Erythroblast (primary cell): ENCODE results near the gene FADS2.

Source experiments
- DNase-seq, 2 experiments: peaks; one replicate each; lab custom pipeline; 2025; lab: John Stamatoyannopoulos, UW
- GATA1 ChIP-seq: IDR thresholded peaks from 2 replicates; pipeline ENCODE4 v1.6.1; 2011; ENCODE audit warnings: low read depth, mild to moderate bottlenecking, control low read depth, low read length, moderate library complexity
- POLR2A ChIP-seq: IDR thresholded peaks from 2 replicates; pipeline ENCODE4 v1.6.1; 2011; ENCODE audit warnings: mild to moderate bottlenecking, low read length

FADS2 gene

DNA sequence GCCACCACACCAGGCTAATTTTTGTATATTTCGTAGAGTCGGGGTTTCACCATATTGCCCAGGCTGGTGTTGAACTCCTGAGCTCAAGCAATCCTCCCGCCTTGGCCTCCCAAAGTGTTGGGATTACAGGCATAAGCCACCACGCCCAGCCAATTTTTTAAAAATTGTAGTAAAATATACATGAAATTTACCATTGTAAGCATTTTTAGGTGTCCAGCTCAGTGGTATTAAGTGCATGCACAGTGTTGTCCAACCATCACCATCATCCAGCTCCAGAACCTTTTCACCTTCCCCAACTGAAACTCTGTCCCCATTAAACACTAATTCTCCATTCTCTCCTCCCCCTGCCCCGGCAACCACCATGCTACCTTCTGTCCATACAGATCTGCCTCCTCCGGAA, 54.8 kb downstream of the FADS2 start:
- DNase-seq: no peak

DNA sequence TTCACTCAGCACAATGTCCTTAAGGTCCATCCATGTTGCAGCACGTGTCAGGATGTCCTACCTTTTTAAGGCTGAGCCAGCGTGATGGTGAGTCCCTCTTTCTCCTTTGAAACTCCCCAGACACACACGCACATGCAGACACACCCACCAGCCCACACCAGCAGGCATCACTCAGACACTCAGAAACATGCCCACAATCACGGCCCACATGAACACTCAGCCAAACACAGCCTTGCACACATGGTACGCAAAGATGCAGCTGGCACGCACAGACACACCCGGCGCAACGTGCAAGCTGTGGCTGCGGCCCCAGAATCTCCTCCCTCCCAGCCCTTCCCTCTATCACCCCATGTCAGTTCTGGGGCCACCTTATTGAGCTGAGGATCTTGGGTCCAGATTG, 55.2 kb downstream of the FADS2 start:
- no peak for DNase-seq
- TF ChIP-seq GATA1 (no peak), POLR2A (no peak)

More for the DNA sequence above, 54.8 kb downstream of the FADS2 start:
- no peak for TF ChIP-seq POLR2A
- TF ChIP-seq GATA1: no peak

DNA sequence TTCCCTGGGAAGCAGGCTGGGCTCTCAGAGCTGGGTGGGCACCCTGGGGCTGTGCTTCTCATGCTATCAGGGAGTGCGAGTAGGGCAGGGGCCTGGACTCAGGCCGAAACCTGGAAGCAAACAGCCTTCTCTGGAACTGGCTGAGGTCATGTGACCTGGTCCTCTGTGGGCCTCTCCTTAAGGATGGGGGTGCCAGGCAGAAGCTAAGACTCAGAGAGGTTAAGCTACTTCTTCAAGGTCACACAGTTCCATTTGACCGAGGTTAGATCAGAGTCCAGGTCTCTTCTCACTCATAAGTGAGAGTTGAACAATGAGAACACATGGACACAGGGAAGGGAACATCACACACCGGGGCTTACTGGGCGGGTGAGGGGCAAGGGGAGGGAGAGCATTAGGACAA, 55.8 kb downstream of the FADS2 start:
- TF ChIP-seq POLR2A: no peak
- TF ChIP-seq GATA1: no peak
- DNase-seq: no peak

DNA sequence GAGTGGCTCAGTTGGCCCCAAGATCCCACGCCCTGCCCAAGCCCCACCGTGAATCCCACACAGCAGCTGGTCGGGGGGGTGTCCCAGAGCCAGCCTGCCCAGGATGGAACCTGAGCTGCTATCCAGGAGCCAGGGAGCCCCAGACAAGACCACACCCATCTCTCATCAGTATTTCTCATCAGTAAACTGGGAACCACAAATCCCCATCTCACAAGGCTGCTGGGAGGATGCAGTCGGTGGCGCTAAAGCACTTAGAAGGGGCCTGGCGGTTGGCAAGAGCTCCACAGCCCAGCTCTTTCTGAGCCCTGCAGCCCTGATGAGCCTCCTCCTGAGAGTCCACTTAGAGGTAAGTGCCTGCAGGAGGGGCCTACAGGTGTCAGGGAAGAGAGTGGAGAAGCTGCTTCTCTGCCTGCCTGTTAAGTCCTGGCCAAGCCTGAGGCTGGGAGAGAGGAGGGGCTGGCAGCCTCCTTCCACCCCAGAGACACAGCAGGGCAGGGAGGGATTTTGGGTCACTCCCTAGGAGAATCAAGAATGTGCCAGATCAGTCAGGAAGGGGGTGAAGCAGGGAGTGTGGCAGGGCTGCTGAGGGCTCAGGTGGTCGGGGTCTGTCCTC, 57.2 kb downstream of the FADS2 start:
- peak; percentile 31 to 37 for DNase-seq
- no peak for TF ChIP-seq GATA1
- TF ChIP-seq POLR2A: no peak

DNA sequence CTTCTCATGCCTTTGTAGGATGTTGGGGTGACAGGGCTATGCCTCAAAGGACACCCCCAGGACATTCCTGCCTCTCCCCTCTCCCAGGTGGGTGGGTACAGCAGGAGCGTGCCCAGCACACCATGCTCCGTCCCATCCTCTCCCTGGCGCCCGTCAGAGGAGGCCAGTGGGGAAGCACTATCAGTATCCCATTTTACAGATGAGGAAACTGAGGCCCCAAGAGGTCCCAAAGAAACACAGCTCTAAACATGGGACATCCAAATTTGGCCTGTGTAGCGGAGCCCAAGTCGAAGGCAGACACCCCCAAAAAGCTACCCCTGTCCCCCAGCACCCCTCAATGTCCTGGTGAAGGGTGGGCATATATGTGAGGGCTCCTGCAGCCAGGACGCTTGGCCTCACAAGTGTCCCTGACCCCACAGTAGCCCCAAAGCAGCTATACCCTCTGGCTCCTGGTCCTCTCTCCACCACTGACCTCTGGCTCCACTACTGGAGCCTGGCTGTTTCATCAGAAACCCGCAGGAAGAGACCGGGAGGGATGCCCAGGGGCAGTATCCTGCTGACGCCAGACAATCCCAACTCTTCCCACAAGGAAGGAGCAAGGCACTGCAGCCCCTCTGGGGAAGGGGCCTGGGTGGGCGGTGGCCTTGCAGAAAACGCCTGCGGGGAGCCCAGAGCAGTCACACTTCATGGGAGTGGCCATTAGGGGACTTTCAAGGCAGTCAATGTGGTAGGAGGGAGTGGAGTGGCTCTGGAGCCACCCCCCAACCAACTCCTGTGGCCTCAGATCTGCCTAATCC, 57.9 kb downstream of the FADS2 start:
- DNase-seq: no peak
- no peak for TF ChIP-seq POLR2A
- TF ChIP-seq GATA1: no peak

DNA sequence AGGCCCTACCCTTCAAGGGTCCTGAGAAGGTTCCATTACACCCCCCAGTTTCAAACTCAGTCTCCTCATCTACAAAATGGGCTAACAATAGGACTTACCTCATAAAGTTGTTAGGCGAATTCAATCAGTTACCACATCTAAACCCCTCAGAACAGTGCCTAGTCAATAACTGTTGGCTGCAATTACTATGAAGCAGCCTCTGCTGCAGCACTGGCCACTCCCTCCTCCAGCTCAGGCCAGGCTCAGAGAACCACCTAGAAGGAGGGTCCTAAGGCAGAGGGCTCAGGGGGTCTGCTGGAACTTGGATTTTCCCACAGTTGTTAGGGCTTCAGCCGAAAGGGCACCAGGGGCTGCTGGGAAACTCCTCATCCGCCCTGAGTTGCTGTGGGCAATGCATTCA, 58.5 kb downstream of the FADS2 start:
- TF ChIP-seq GATA1 (no peak), POLR2A (no peak)
- DNase-seq: no peak

DNA sequence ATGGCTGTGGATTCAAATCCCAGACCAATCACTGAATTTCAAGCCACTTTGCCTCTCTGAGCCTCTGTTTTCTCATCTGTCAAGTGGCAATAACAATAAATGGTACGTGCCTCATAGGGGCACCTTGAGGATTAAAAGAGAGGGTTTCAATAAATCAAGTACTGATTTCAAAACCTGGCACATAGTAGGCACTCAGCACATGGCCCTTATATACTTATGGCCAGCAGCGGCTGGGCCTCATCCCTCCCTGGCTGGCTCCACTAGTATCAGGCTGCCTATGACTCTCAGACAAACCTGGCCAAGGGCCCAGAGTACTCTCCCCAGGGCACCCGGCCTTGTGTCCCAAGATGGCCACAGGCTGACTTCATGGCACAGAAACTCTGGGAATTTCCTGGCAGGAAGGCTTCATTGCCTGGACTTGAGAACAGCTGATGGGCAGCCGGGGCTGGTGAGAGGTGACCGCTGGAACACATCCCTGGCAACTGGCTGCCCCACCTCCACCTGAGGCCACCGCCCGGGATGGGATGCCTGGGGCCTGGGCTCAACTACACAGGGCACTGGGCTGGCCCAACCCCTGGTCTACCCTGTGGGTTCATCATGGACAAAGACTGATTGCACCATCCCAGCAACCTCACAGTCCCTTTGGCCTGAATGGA, 59.9 kb downstream of the FADS2 start:
- DNase-seq: no peak
- TF ChIP-seq GATA1 (no peak), POLR2A (no peak)

DNA sequence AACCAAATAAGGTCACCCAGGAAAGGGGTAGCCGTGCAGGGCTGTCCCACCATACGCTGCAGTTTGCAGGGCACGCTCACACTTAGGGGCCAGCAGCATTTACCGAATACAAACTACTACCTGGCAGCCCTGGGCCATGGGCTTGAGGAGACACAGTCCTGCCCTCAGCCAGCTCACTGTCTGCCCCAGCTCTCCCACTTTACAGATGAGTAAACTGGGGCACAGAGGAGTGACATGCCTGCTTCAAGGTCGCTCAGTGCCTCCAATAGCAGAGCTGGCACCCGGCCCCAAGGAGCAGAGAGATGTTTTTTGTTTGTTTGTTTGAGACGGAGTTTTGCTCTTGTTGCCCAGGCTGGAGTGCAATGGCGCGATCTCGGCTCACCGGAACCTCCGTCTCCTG, 60.5 kb downstream of the FADS2 start:
- TF ChIP-seq POLR2A (no peak), GATA1 (no peak)
- no peak for DNase-seq

DNA sequence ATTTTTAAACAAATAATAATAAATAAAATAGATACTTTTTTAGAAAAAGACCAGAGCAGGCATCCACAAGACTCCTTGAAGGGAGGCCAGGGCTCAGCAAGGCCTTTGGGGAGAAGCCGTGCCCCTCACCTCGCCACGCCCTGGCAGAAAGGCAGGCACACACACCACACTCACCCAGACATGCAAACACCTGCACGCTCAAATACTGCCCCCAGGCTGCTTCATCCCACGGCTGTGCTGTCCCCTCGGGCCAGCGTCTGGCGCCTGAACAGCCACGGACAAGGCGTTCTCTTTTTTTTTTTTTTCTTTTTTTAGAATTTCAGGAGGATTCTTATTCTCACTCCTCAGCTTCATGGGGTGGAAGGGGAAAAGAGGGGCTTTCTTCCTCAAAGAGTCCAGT, 61.7 kb downstream of the FADS2 start:
- DNase-seq: no peak
- no peak for TF ChIP-seq GATA1
- no peak for TF ChIP-seq POLR2A

DNA sequence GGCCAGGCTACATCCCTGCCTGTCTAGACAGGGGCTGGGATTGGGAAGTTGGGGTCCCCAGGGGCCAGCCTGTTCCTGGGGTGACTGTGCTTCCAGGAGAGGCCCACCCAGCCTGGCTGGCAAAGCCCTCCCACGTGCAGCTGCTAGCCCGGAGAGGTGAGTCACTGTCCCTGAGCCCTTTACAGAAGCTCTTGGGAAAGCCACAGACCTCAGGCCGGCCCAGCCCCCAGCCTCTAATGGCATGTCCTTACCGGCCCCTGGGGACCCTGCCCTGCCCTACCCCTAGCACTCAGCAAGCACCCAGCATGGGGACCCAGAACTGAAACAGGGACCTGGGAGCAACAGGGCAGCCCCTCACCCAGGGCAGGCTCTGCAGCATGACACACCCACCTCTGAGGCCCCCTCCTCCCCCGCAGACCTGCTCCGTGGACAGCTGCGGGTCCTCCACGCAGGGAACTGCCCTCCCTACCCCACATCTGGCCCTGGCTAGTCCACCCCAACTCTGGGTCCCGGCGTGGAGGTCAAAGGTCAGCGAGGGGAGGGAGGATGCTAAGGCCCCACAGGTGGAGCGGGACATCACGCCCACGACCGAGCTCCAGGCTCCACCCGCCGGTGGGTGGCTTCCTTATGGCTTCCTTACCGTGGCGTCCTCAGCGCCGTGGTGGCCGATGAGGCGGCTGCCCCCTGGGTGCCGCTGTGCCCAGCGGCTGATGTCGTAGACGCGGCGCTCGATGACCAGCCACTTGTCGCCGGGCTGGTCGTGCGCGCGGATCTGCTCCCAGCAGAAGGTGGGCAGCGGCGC, 62.6 kb downstream of the FADS2 start:
- no peak for TF ChIP-seq POLR2A
- no peak for TF ChIP-seq GATA1
- peak; percentile 66 to 71 for DNase-seq

DNA sequence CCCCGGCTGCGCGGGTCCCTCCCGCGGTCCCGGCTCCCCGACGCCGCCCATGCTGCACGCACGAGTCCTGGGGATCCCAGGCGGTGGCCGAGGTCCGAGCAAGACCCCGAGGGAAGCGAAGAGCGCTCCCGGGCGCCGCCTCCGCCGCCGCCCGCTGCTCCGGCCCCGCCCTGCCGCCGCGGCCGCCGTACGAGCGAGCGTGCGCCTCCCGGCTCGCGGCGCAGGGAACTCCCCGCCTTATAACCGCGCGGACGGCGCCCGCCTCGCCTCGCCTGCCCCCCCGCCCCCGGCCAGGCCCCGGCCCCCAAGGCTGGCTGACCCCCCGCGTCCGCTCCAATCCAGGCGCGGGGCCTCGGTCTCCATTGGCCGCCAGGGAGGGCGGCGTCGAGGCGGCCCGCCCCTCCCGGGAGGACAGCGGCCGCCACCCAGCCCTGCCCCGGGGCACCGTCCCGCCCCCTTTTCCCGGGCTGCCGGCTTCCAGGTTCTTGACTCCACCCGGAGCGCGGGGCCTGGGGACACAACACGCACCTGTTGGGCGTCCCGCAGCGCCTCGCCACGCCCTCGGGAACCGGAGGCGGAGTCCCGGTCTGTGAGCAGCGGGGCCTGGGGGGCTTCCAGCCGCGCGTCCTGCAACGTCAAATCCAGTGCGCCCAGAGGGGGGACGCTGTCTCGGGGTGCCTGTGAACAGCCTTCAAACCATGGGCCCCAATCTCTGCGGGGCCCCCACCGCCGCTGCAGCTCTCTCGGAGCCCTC, 63.4 kb downstream of the FADS2 start, which contains the start of gene FADS3:
FADS3 (minus strand) TSS at position 215 of the 754 bp plus-strand sequence; CDS start at position 51, 164 bp downstream.
- peak; percentile 81 to 84 for DNase-seq
- peak; percentile 6 for TF ChIP-seq POLR2A
- TF ChIP-seq GATA1: no peak

DNA sequence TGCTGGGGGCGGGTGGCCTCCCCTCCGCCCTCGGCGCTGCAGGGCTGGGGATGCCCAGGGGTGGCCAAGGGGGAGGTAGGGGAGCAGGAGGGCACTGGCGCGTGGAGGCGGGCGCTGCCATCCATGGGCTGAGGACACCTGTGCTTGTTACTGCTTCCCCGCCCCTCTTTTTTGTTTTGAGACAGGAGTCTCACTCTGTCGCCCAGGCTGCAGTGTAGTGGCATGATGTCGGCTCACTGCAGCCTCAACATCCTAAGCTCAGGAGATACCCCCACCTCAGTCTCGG, 63.9 kb downstream of the FADS2 start:
- TF ChIP-seq POLR2A (no peak), GATA1 (no peak)
- no peak for DNase-seq

DNA sequence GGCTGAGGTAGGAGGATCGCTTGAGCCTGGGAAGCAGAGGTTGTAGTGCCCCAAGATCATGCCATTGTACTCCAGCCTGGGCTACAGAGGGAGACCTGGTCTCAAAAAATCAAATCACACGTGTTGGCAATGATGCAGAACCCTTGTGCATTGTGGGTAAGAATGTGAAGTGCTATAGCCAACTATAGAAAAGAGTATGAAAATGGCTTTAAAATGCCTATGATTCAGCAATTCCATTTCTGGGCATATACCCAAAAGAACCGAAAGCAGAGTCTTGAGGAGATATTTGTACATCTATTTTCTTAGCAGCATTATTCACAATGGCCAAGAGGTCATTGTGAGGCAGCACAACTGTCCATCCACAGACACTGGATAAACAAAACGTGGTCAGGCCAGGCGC, 65.9 kb downstream of the FADS2 start:
- no peak for TF ChIP-seq POLR2A
- no peak for TF ChIP-seq GATA1

More for the DNA sequence above, 65.9 kb downstream of the FADS2 start:
- DNase-seq: peak; percentile 71 to 82
